Hematopoietic multipotent progenitor cell treated with erythropoietin and hydrocortisone succinate and interleukin-3 and kit ligand, for 15 days (in vitro differentiated cells): ENCODE measurements around the gene MYZAP.

Experiments
- DNase-seq: peaks from one replicate; pipeline ENCODE4 v3.0.0-alpha.2; 2015; ENCODE audit warnings: low spot score

MYZAP gene

DNA sequence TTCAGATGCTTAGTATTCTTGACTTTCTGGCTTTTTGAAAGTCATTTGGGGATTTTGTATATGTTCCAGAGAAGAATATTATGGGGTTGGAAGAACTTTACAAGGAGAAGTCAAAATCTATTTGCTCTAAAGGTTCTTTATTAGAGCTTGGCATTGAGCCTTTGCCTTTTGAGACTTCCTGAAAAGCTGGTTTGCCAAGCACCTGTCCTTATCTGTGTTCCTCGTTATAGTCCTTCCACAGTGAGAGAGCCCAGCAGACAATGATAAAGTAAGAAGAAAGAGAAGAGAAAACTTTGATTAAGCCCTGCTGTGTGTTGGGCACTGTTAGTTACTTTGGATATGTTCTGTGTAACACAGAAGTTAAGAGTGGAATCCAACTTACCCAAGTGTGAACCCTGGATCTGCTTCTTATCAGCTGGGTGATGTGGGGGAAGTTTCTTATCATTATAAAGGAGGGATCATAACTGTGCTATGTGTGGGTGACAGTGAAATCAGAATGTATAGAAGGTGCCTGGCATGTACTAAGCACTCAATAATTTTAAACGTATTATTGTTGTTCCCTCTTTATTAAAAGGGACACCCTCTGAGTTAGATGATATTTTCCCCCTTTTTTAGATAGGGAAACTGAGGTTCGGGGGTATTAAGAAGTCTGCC lies 70.5 kb downstream of the MYZAP start:
- no peak for DNase-seq

DNA sequence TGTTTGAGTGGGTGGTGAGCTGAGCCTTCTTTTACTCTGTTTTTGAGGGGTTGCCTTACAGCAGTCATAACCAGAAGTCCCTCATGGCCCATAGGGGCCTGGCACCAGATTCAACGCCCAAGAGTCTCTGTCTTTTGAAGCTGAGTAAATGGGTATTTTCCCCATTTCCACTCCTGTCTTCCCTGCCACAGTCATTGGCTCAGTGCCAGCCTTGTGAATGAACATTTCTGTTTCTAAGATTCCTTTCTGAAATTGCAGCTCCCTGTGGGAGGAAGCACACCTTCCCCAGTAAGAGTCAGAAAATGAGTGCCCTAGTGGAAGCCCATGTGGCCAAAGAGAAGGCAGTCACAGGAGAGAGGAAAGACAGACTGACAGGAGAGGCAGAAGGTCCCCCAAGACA lies 71.1 kb downstream of the MYZAP start:
- DNase-seq = no peak

DNA sequence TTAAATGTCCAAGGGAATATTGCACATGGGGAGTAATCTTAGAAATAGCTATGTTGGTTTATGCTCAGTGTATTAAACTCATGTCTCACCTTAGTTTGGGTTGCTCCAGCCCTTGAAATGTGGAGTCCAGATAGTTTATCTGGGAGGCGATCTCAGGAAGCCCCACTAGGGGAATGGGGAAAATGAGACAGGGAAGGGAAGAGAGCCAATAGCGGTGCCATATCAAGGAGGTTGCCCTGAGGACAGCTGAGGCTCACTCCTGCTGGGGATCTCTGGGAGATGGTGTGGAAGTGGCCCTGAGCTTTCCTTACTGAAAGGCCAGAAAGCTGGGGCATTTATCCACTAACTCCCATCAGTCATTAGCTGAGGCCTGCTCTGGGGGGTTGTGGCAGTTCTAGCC lies 71.6 kb downstream of the MYZAP start:
- no peak for DNase-seq

DNA sequence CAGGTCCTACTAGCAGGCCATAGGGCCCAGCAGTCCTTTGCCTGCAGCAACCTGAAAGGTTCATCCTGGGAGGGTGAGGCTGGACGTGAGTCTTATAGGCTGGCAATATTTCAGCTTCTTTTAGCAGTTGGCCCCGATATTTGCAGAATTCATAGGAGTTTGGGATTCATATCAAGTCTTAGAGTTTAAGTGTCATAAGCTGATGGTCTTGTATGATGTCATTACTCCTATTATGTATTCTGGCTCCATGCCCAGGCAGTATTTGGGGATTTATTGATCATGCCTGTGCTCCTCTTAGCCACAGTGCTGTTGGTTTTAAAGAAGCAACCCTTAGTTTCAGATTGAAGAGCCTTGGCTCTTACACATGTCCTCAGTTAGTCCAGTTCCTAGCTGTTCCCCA lies 73.5 kb downstream of the MYZAP start:
- DNase-seq = no peak

DNA sequence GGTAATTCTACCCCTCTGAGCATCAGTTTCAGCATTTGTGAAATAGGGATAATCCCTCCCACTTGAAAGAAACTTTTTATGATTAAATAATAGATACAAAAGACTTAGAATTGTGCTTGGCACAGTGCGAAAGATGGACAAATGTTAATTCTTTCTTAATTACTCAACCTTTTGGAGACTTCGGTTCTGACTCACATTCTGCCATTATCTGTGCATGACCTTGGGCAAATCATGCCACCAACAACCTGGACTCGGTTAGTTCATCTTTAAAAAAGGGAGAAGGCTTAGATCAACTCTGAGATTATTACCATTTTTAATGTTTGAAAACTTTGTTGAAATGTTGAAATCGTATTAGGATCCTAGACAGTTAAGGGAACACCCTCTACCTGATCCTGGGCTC lies 74.2 kb downstream of the MYZAP start:
- DNase-seq = no peak

DNA sequence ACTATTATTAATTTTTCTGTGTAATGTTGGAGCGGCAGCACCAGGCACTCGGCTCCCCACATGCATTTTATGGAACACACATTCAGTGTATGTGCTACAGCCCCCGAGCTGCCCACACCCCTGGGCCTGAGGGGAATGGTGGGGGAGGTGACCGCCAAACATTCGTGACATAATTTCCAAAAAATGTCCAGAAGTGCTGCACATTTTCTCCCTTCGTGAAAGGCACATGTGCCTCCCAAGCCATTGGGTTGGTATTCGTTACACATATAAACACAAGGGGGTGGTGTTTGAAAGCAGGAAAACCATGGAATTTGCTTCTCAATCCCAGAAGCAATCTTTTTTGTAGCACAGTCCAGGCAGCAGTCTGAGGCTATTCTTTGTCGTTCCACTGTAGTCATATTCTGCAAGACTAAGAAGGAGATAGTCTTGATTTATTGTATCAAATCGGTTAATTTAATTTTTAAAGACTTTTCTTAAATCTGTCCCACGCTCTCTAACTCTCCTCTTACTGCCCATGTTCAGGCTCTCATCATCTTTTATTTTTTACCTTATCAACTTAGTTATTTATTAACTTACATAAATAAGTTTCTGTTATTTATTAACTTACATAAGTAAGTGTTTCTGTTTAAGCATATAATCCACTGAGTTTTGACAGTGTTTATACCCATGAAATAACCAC lies 75.6 kb downstream of the MYZAP start:
- no peak for DNase-seq

DNA sequence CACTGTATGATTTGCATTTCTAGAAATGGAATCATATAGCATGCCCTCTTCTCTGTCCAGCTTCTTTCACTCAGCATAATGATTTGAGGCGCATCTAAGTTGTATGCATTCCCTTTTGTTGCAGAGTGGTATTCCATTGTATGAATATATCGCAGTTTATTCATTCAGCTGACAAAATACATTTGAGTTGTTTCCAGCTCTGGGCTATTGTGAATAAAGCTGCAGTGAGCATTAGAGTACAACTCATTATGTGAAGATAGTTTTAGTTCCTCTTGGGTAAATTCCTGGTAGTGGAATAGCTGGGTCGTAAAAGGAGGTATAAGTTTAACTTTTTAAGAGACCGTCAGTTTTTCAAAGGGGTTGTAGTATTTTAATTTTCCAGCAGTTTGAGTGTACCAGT lies 76.3 kb downstream of the MYZAP start:
- DNase-seq = no peak

DNA sequence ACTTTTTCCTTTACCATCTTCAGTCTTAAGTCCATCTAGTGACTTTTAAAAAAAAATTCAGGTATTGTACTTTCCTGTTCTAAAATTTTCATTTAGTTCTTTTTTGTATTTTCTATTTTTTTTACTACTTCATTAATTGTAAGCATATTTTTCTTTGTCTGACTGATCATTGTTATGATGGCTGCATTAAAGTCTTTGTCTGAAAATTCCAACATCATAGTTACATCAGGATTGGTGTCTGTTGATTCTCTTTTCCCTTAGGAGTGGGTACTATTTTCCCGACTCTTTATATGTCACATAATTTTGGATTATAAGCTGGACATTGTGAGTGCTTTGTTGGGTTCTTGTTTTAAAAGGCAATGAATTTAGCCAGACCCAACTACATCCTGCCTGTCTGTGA lies 79.9 kb downstream of the MYZAP start:
- DNase-seq = no peak

DNA sequence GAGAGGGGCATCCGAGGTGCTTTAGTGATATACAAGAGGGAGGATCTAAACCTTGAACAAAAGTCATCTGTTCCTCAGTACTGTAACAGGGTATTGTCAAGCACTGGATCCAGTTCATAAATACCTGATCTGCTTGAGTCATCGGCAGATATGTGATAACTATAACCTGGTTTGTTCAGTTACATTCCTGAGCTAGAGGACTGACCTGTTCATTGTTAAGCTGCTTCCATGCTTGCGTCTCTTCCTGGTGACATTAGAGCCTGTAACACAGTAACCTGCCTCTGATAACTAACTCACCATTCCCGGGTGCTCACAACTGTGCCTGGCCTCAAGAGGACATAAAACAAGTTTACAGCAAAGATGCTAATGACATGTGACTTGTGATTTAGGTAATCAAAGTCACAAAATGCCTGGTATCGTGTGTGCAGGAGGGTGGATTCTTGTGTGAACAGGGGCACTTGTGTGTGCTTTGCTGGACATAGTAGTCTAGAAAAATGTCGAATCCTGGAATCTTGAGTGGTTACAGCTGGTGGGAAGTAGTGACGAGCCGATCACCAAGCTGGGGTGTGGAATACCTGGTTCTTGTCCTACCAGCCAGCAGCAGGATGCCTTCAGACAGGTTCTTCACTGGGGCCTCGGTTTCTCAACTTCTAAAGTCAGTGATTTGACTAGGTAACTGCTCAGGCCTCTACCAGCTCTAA lies 83.9 kb downstream of the MYZAP start:
- no peak for DNase-seq

DNA sequence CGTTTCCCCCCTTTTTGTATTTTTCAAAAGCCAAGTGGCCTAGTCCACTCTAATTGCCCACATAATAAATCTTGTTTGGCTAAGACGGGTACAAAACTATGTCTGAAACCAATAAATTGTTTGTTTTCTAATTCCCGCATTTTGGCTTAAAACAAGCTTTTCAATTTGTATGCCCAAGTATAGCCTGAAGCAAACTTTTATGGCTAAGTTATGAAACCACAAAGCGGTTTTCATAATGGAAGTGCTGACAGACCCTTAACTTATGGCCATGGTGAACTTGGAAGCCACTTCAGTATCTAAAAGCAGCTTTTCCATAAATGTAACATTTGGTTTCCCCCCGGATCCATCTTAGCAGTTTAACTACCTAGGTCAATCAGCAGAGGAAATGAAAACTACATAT lies 84.9 kb downstream of the MYZAP start:
- no peak for DNase-seq

DNA sequence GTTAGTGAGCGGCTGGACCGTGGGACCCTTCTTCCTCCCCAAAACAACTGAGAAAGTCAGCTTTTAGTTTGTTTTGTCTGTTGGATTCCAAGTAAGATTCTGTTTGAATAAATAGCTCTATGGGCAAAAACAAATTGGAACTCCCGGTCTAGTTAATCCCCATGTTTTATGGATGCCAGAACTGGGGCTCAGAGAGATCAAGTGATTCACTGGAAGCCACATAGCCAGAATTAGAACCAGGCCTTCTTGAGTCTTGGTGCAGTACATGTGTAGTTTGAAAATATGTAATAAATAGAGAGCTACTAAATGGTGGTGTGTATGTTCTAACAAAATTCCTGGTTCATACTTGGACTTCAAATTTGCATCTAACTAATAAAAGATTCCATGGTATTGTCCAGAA lies 85.5 kb downstream of the MYZAP start:
- DNase-seq = no peak

DNA sequence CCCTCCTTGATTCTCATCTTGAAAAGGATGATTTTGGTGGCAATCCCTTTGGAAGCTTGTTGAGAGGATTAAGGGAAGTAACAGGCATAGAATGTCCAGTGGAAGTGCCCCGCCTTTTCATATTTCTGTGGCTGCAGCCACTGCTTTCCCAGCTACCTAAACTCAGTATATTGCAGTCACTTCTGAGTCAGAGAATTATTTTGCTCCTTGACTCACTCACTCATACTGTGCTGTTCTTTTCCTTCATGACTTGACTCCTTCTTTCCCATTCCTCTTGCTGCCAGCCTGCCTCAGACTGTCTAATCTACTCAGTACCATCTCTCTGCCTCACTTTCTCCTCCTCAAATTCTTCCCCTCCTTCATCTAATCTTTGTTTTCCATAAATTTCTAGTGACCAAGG lies 88.3 kb downstream of the MYZAP start:
- no peak for DNase-seq

DNA sequence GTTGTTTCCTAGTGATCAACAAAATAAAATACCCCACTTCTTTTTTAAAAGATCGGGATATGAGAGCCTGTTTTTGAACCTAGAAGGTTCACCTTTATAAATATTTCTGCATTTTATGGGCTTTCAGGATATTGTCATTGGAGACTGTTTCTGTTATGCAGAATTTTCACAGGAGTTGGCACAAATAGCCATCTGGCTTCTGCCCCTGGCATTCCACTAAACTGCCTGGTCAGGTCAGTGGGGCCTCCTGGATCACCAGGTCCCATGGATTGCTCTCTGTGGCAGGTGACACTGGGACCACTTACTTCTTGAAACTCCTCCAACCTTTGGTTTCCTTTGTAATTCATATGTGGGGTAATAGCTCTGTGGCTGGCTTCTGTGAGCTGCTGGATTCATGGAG lies 89.3 kb downstream of the MYZAP start:
- DNase-seq = no peak

DNA sequence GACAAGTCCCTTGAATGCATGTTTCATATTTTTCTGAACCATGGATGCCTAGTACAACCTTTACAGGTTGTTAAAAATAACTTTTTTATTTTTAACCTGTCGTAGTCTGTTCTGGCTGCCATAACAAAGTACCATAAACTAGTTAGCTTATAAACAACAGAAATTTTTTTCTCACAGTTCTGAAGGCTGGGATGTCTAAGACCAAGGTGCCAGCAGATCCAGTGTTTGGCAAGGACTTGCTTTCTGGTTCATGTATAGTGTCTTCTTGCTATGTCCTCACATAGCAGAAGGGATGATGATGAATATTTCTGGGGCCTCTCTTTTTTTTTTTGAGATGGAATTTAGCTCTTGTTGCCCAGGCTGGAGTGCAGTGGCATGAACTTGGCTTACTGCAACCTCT lies 91.8 kb downstream of the MYZAP start:
- DNase-seq = no peak

DNA sequence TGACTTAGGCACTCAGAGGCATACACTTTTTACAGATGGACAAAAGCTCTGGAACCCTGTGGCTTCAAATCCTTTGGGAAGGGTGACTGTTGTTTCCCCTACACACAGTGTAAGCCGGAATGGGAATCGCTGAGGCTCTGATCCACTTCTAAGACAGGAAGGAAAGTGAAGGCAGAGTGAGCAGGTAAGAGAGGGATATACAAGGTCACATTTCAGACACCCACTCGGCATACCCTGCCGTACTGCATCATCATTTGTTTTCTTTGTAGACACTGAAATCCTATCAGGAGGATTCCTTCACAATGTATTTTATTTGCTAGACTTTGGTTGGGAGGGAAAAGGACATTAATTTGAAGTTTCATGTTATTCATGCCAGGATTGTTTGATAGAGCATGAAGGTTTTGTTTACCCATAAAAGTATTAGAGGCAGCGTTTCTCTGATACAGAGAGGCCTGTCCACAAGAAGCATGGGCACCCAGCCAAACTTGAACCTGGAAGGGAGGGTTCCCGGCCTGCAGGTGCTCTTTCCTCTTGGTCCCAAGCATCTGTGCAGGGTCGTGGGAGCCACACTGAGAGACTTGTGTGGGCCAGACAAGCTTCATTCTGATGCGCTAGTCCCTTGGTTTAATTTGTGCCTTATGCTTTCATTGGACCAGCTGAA lies 92.9 kb downstream of the MYZAP start:
- no peak for DNase-seq

DNA sequence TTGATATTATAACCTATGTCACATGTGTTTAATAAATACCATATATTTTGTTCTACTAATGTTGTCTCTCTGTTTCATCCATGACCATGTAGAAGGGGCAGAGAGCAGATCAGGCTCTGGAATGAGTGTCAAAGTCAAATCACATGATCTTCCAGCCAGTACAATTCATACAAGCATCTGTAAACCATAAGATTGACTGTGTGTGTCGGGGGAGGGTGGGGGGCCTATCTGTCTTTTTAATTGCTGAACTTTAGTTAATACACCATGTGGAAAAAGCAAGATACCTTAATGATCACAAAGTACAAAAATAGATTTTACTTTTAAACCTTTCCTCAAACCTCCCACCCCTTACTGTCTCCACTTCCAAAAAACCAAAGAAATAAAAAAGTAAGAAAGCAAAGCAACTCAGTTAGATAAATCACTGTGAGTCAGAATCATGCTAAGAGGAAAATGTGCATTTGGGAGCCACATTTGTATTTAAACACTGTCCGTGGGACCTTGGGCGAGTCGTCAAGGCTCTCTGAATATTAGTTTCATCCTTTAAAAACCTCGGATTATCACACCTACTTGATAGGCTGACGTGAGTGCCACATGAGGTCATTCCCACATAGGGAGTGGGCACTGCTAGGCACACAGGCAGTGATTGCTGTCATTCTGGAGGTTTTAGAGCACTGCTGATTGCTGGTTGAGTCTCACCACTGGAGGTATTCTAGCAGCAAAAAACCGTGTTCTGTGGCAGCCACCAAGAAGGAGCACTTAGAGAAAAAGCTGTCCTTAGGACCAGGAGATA lies 93.8 kb downstream of the MYZAP start:
- no peak for DNase-seq

DNA sequence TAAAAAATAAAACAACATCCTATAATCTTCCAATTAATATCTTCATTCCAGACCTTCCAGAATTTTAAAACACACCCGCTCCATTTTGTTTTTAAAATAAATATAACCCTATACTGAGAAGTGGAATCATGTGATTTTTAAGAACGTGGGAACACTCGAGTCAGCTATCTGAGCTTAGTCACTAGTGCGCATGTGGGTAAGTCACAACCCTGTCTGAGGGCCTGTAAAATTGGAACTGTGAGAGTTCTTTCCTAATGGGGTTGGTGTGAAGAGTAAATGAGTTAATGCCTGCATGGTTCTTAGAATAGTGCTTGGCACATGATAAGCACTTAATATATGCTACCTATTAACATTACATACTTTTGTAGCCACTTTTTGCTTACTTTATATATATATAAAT lies 95.0 kb downstream of the MYZAP start:
- DNase-seq = no peak

DNA sequence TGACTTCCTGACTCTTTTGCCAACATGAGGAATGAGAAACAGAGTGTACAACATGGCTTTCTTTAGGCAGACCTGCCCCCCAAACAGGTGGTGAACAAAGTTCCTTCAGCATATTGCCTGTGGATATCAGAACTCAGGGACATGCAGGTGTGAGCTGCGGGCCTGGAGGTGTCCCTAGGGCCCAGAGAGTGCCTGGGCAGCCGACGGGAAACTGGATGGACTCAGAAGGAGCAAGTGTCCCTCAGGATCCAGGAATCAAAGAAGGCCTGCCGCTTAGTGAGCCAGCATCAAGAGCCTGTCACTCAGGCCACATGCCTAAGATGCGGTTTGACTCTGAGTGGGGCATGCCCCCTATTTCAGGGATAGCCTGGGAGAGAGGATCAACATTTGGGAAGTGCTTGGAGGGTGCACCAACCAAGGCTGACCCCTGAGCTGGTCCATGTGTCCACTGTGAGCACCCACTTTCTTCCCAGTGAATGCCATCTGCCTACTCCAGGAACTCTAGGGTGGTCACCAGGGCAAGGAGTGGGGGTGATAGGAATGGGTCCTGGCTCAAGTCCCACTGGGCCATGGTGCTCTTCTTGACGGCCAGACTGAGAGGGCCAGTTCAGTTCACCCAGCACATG lies 98.8 kb downstream of the MYZAP start:
- no peak for DNase-seq

DNA sequence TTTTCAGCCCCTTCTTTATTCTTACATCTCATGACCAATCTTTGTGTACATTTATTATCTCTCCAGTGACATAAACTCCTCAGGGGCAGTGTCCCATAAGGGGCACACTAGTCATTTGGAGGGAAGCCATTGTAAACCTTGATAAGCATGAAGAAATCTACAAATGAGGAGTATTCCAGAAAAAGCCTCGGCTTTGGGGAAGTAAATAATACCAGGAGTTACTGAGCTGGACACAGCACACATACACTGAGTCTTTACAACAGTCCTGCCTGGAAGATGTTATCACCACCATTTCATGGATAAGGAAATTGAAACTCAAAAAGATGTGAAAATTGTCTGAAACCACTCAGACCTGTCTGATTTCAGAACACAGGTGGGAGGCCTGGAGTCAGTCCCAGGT lies 99.4 kb downstream of the MYZAP start:
- DNase-seq = no peak

DNA sequence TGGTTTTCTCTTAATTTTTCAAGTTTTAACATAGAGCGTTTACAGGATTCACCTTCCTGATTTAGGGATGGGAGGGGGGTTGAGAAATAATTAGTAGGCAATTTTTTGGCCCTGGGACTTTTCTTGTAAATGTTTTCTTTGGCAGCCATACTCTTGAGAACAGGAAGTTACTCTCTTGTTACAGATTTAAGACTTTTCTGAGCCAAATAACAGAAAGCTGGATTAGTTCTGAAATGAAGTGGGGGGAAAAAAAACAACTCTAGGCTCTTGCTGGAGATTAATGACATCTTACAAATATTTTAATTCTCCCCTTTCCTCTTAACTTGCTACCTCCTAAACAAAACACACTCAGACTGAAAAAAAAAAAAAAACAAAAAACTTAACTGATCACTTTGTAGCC lies 101.0 kb downstream of the MYZAP start:
- DNase-seq = no peak

DNA sequence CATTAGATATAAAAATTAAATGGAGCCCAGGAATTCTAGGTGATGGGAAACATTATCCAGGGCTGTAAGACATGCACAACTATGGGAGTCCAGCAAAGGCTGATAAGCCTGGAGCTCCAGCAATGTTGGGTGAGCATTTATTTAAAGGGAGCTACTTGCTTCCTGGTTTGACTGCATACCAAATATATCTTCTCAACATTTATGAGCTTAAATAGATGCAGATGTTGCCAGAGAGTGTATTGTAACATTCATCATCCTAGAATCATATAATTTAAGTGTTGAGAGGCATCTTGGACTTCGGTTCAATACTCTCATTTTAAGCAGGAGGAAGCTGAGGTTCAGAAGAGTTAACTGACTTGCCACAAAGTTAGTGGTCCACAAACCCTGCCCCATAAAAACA lies 102.6 kb downstream of the MYZAP start:
- no peak for DNase-seq

DNA sequence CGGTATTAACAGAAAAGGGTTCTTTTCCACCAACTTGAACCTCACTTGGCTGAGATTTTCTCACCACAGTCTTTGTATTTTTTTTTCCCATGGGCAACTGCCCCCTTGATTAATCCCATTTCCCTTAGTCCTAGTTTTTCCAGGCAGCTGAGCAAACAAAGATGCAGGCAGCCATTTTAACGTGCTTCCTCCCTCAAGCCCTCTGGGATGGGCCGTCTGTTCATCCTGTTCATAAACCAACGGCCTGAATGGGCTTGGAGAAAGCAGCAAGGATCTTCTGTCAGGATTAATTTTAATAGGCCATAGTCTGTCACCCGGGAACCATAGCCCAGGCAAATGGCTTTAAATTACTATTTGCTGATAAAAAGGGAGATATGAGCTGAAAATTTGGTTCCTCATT lies 104.4 kb downstream of the MYZAP start:
- DNase-seq = no peak
